ENCODE measurements around the gene KRTAP10-12. TPM values are rescaled to one million over a fixed set of nuclear protein-coding genes. Genes with fewer than 3 reads are reported as not detected.

The KRTAP10-12 gene
- total RNA-seq, 1 donor from 2014 or later = not detected

DNA sequence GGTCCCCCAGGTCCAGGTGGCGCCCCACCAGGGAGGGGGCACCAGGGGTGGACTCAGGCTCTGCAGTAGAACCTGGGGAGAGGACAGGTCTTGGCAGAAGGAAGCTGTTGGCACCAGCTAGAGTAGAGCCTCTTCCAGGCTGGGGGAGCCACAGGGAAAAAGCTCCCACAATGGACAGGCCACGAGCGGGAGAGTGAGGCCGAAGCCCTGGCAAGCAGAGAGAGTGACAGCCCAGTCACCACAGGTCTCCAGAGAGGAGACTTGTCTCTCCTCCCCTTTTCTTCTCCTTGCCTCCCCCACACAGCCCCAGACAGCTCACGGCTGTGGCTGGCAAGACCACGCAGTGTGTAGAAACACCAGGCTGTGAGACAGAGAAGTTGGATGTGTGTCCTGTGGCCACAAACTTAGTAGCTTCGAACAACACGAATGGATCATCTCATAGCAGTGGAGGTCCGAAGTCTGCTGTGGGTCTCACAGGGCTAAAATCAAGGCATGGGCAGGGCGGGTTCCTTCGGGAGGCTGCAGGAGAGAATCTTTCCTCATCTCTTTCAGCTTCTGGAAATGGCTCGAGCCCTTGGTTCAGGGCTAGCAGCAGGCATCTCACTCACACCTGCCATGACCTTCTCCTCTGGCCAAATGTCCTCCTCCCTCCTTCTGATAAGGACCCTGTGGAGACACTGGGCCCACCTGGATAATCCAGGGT, 45.8 kb upstream of the KRTAP10-12 start:
- FAIRE-seq = no peak
- Histone ChIP-seq H3K36me3 (ENCODE audit: insufficient read depth, low read length) (no peaks in the 10 kb centered on the region), H3K79me2 (ENCODE audit: insufficient read depth, low read length) (no peaks in the 10 kb centered on the region), H3K4me2 (ENCODE audit: low read length) (no peak overlapping the region), H3K4me1 (ENCODE audit: insufficient read depth, low read length) (no peaks in the 10 kb centered on the region), H2AFZ (ENCODE audit: low read depth, low read length) (no peak overlapping the region), H3K4me3 (ENCODE audit: insufficient read depth, low read depth, low read length) (no peak overlapping the region), H3K27me3 (ENCODE audit: insufficient read depth, low read length) (no peaks in the 10 kb centered on the region), H4K20me1 (ENCODE audit: insufficient read depth, low read length) (no peaks in the 10 kb centered on the region), H3K27ac (ENCODE audit: low read depth, low read length) (no peak overlapping the region), H3K9ac (ENCODE audit: low read length) (no peak overlapping the region), H3K9me3 (ENCODE audit: insufficient read depth, low read depth, low read length) (peaks cover 6% of the 10 kb centered on the region)
- no peak overlapping the region for H3K4me3 Mint-ChIP-seq (ENCODE audit: unreplicated experiment)
- TF ChIP-seq EZH2 (IDR thresholded peaks at IDR 0.05; ENCODE audit: insufficient read depth, low read length) = no peak
- TF ChIP-seq, protein P1, sequence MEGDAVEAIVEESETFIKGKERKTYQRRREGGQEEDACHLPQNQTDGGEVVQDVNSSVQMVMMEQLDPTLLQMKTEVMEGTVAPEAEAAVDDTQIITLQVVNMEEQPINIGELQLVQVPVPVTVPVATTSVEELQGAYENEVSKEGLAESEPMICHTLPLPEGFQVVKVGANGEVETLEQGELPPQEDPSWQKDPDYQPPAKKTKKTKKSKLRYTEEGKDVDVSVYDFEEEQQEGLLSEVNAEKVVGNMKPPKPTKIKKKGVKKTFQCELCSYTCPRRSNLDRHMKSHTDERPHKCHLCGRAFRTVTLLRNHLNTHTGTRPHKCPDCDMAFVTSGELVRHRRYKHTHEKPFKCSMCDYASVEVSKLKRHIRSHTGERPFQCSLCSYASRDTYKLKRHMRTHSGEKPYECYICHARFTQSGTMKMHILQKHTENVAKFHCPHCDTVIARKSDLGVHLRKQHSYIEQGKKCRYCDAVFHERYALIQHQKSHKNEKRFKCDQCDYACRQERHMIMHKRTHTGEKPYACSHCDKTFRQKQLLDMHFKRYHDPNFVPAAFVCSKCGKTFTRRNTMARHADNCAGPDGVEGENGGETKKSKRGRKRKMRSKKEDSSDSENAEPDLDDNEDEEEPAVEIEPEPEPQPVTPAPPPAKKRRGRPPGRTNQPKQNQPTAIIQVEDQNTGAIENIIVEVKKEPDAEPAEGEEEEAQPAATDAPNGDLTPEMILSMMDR (IDR thresholded peaks at IDR 0.05; ENCODE audit: insufficient read depth, low read depth, low read length) = no peak
- no peak for DNase-seq (ENCODE audit: low read depth)
- no peak overlapping the region for H3K27ac Mint-ChIP-seq (ENCODE audit: unreplicated experiment)
- no peaks in the 10 kb centered on the region for H3K36me3 Mint-ChIP-seq (ENCODE audit: low read depth, unreplicated experiment)
- no peaks in the 10 kb centered on the region for H3K4me1 Mint-ChIP-seq (ENCODE audit: low read depth, unreplicated experiment)
- peaks cover 24% of the 10 kb centered on the region for H3K9me3 Mint-ChIP-seq (ENCODE audit: unreplicated experiment)
- peaks cover 39% of the 10 kb centered on the region for H3K27me3 Mint-ChIP-seq (ENCODE audit: low read depth, unreplicated experiment)

DNA sequence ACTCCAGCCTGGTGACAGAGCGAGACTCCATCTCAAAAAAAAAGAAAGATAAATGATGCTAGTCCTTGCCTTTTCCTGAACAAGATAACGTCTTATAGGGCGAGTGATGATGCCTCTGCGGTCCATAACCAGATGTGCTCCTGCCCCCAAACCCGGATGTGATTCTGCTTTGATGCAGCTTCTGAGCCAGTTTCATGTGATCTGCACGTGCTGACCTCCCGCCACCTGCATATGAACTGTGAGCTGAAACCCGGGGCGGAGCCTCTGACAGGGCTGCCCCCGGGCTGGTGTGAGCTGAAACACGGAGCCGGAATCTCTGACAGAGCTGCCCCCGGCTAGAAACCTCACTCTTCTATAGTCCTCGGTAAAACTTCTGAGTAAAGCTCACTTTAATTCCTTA, 43.8 kb upstream of the KRTAP10-12 start:
- no peaks in the 10 kb centered on the region for H4K20me1 ChIP-seq (ENCODE audit: insufficient read depth, low read length)
- no peak overlapping the region for H3K4me2 ChIP-seq (ENCODE audit: low read length)
- H3K27me3 Mint-ChIP-seq (ENCODE audit: low read depth, unreplicated experiment) = peaks cover 37% of the 10 kb centered on the region
- H3K4me1 Mint-ChIP-seq (ENCODE audit: low read depth, unreplicated experiment) = no peaks in the 10 kb centered on the region
- no peak overlapping the region for H3K27ac ChIP-seq (ENCODE audit: low read depth, low read length)
- H3K36me3 ChIP-seq (ENCODE audit: insufficient read depth, low read length) = no peaks in the 10 kb centered on the region
- no peak overlapping the region for H3K27ac Mint-ChIP-seq (ENCODE audit: unreplicated experiment)
- FAIRE-seq = no peak
- H3K9me3 ChIP-seq (ENCODE audit: insufficient read depth, low read depth, low read length) = peaks cover 6% of the 10 kb centered on the region
- no peak overlapping the region for H3K4me3 ChIP-seq (ENCODE audit: insufficient read depth, low read depth, low read length)
- no peak for DNase-seq (ENCODE audit: low read depth)
- TF ChIP-seq, protein P1 (IDR thresholded peaks at IDR 0.05; ENCODE audit: insufficient read depth, low read depth, low read length) = no peak
- no peak for TF ChIP-seq EZH2 (IDR thresholded peaks at IDR 0.05; ENCODE audit: insufficient read depth, low read length)
- no peaks in the 10 kb centered on the region for H3K79me2 ChIP-seq (ENCODE audit: insufficient read depth, low read length)
- no peaks in the 10 kb centered on the region for H3K27me3 ChIP-seq (ENCODE audit: insufficient read depth, low read length)
- H3K36me3 Mint-ChIP-seq (ENCODE audit: low read depth, unreplicated experiment) = peaks cover 2% of the 10 kb centered on the region
- no peak overlapping the region for H3K9ac ChIP-seq (ENCODE audit: low read length)
- H3K4me1 ChIP-seq (ENCODE audit: insufficient read depth, low read length) = no peaks in the 10 kb centered on the region
- no peak overlapping the region for H2AFZ ChIP-seq (ENCODE audit: low read depth, low read length)
- H3K4me3 Mint-ChIP-seq (ENCODE audit: unreplicated experiment) = no peak overlapping the region
- H3K9me3 Mint-ChIP-seq (ENCODE audit: unreplicated experiment) = peaks cover 30% of the 10 kb centered on the region
